Stimulated activated CD8-positive, alpha-beta memory T cell treated with anti-CD3 and anti-CD28 coated beads, Interleukin-7, amount 100 ng/mL, for 24 hours (primary cell): ENCODE measurements around the gene TSPEAR.
"Not testable (repeated sequence)": the region's sequence is repeated elsewhere in the genome, so short reads cannot be mapped to it uniquely, and the experiment has no call there.

ENCODE experiments used
- DNase-seq: peaks from one replicate; pipeline ENCODE4 v3.0.0-alpha.2; 2020; ENCODE audit warnings: low read depth

The TSPEAR gene

GRCh38 chr21:44702111-44702972 is 9.0 kb downstream of the TSPEAR start:
- no peak for DNase-seq

- no peak for DNase-seq
These were observed 9.8 kb downstream of the TSPEAR start for GRCh38 chr21:44701541-44701940.

GRCh38 chr21:44701023-44701400 is 10.4 kb downstream of the TSPEAR start:
- no peak for DNase-seq

GRCh38 chr21:44700101-44701022 is 11.0 kb downstream of the TSPEAR start:
- DNase-seq: no peak

- no peak for DNase-seq
These were observed 11.8 kb downstream of the TSPEAR start for GRCh38 chr21:44699502-44700001.

GRCh38 chr21:44697811-44698734 is 13.3 kb downstream of the TSPEAR start:
- DNase-seq: no peak

GRCh38 chr21:44697172-44697810 is 14.1 kb downstream of the TSPEAR start, which contains the start of gene KRTAP10-12:
KRTAP10-12 (plus strand) TSS chr21:44697172; CDS start chr21:44697202, 30 bp downstream.
- DNase-seq: not testable (repeated sequence)

GRCh38 chr21:44696572-44696971 is 14.8 kb downstream of the TSPEAR start:
- no peak for DNase-seq

- no peak for DNase-seq
These were observed 15.7 kb downstream of the TSPEAR start for GRCh38 chr21:44695641-44696040.

GRCh38 chr21:44695184-44695583 is 16.2 kb downstream of the TSPEAR start:
- DNase-seq: no peak

- no peak for DNase-seq
These were observed 16.6 kb downstream of the TSPEAR start for GRCh38 chr21:44694776-44695175.

- no peak for DNase-seq
These were observed 18.4 kb downstream of the TSPEAR start for GRCh38 chr21:44692798-44693512.

- no peak for DNase-seq
These were observed 19.7 kb downstream of the TSPEAR start for GRCh38 chr21:44691686-44692085.

- not testable (repeated sequence) for DNase-seq
These were observed 21.6 kb downstream of the TSPEAR start for GRCh38 chr21:44689740-44690139.

- no peak for DNase-seq
These were observed 23.7 kb downstream of the TSPEAR start for GRCh38 chr21:44687671-44688070.

- no peak for DNase-seq
These were observed 24.4 kb downstream of the TSPEAR start for GRCh38 chr21:44686843-44687561.

GRCh38 chr21:44686000-44686781 is 25.2 kb downstream of the TSPEAR start:
- DNase-seq: no peak

- not testable (repeated sequence) for DNase-seq
These were observed 26.3 kb downstream of the TSPEAR start for GRCh38 chr21:44685050-44685449.

GRCh38 chr21:44684483-44684882 is 26.9 kb downstream of the TSPEAR start:
- no peak for DNase-seq
